Left ventricle myocardium inferior (tissue), 1 donor: ENCODE results near the gene COPB2. TPM values are rescaled to one million over a fixed set of nuclear protein-coding genes. Genes with fewer than 3 reads are reported as not detected.

Source experiments
- DNase-seq: peaks from one replicate; pipeline ENCODE4 v3.0.0-alpha.2; 2020
- H3K27ac ChIP-seq: fragments of 200-600 bp; replicated peaks from 2 replicates; pipeline ENCODE4 v1.8.0; 2021
- H3K27me3 ChIP-seq: fragments of 200-600 bp; 2 replicates; pipeline ENCODE4 v1.8.0; 2021; ENCODE audit warnings: low read depth
- H3K36me3 ChIP-seq: fragments of 200-600 bp; 2 replicates; pipeline ENCODE4 v1.8.0; 2021
- H3K4me1 ChIP-seq: fragments of 200-600 bp; 2 replicates; pipeline ENCODE4 v1.8.0; 2021
- H3K4me3 ChIP-seq: fragments of 200-600 bp; 2 replicates; pipeline ENCODE4 v1.8.0; 2021; ENCODE audit warnings: mild to moderate bottlenecking, moderate library complexity
- H3K9me3 ChIP-seq: fragments of 200-600 bp; replicated peaks from 2 replicates; pipeline ENCODE4 v1.8.0; 2021
- intact Hi-C: fragments of 100-400 bp; cut with micrococcal nuclease; formaldehyde crosslinking; loops from one replicate; pipeline ENCODE4 v1.11.0; 2022
- total RNA-seq: library from RNA; stranded (reverse); fragmentation: NEBNext Ultra II Directional; extraction: Animal tissue kit (Norgen Biotek cat#: 25700); gene quantifications from one replicate; pipeline ENCODE4 v1.2.1, GENCODE V29; 2021
- TF ChIP-seq, protein P1 (sequence below): fragments of 200-600 bp; IDR thresholded peaks from 2 replicates; pipeline ENCODE4 v1.8.0; 2021; ENCODE audit warnings: antibody characterized with exemption, mild to moderate bottlenecking, borderline replicate concordance
- donor health status: DM: no; HTN: yes; CAD: no; lungs with severe emphysema.

The COPB2 gene
- total RNA-seq, 1 donor from 2014 or later, result 68.8 TPM

- intact Hi-C loops, result no loop called here
- Histone ChIP-seq H3K27ac (no peak overlapping the region), H3K36me3 (no peaks in the 10 kb centered on the region), H3K4me3 (no peak overlapping the region), H3K27me3 (peaks cover 36% of the 10 kb centered on the region), H3K9me3 (no peaks in the 10 kb centered on the region), H3K4me1 (no peaks in the 10 kb centered on the region)
- no peak for DNase-seq
- TF ChIP-seq, protein P1, sequence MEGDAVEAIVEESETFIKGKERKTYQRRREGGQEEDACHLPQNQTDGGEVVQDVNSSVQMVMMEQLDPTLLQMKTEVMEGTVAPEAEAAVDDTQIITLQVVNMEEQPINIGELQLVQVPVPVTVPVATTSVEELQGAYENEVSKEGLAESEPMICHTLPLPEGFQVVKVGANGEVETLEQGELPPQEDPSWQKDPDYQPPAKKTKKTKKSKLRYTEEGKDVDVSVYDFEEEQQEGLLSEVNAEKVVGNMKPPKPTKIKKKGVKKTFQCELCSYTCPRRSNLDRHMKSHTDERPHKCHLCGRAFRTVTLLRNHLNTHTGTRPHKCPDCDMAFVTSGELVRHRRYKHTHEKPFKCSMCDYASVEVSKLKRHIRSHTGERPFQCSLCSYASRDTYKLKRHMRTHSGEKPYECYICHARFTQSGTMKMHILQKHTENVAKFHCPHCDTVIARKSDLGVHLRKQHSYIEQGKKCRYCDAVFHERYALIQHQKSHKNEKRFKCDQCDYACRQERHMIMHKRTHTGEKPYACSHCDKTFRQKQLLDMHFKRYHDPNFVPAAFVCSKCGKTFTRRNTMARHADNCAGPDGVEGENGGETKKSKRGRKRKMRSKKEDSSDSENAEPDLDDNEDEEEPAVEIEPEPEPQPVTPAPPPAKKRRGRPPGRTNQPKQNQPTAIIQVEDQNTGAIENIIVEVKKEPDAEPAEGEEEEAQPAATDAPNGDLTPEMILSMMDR, result no peak
These were observed 77.9 kb downstream of the COPB2 start for GRCh38 chr3:139311557-139311956.

- no peak for DNase-seq
- TF ChIP-seq, protein P1, result no peak
- intact Hi-C loops, result no loop called here
- Histone ChIP-seq H3K27me3 (peaks cover 31% of the 10 kb centered on the region), H3K36me3 (no peaks in the 10 kb centered on the region), H3K4me3 (no peak overlapping the region), H3K9me3 (no peaks in the 10 kb centered on the region), H3K4me1 (no peaks in the 10 kb centered on the region), H3K27ac (no peak overlapping the region)
These were observed 78.9 kb downstream of the COPB2 start for GRCh38 chr3:139310474-139310933.

- peaks cover 25% of the 10 kb centered on the region for H3K27me3 ChIP-seq
These were observed 79.6 kb downstream of the COPB2 start for GRCh38 chr3:139309880-139310279.

GRCh38 chr3:139309061-139309591 is 80.3 kb downstream of the COPB2 start:
- Histone ChIP-seq H3K4me1 (no peaks in the 10 kb centered on the region), H3K27me3 (peaks cover 17% of the 10 kb centered on the region), H3K36me3 (no peaks in the 10 kb centered on the region), H3K4me3 (no peak overlapping the region), H3K27ac (no peak overlapping the region), H3K9me3 (no peaks in the 10 kb centered on the region)
- TF ChIP-seq, protein P1, result no peak
- no peak for DNase-seq
- intact Hi-C loops, result no loop called here

More at GRCh38 chr3:139309880-139310279, 79.6 kb downstream of the COPB2 start:
- H3K27ac ChIP-seq, result no peak overlapping the region
- H3K36me3 ChIP-seq, result no peaks in the 10 kb centered on the region
- TF ChIP-seq, protein P1, result no peak
- H3K9me3 ChIP-seq, result no peaks in the 10 kb centered on the region
- intact Hi-C loops, result no loop called here
- no peak for DNase-seq
- no peaks in the 10 kb centered on the region for H3K4me1 ChIP-seq
- no peak overlapping the region for H3K4me3 ChIP-seq

- H3K4me1 ChIP-seq, result no peaks in the 10 kb centered on the region
- peaks cover 12% of the 10 kb centered on the region for H3K27me3 ChIP-seq
- H3K9me3 ChIP-seq, result no peaks in the 10 kb centered on the region
- no peaks in the 10 kb centered on the region for H3K36me3 ChIP-seq
- intact Hi-C loops, result no loop called here
- no peak overlapping the region for H3K4me3 ChIP-seq
- no peak overlapping the region for H3K27ac ChIP-seq
- no peak for DNase-seq
- TF ChIP-seq, protein P1, result no peak
These were observed 80.9 kb downstream of the COPB2 start for GRCh38 chr3:139308560-139308959.
